ENCODE measurements around the gene HGF.
"Not testable (repeated sequence)": the region's sequence is repeated elsewhere in the genome, so short reads cannot be mapped to it uniquely, and the experiment has no call there.

Gene HGF

GRCh38 chr7:81776161-81776560 is 6.3 kb upstream of the HGF start:
- no peak for DNase-seq (ENCODE audit: low read depth)

GRCh38 chr7:81775560-81775959 is 5.7 kb upstream of the HGF start:
- no peak for DNase-seq (ENCODE audit: low read depth)

DNA sequence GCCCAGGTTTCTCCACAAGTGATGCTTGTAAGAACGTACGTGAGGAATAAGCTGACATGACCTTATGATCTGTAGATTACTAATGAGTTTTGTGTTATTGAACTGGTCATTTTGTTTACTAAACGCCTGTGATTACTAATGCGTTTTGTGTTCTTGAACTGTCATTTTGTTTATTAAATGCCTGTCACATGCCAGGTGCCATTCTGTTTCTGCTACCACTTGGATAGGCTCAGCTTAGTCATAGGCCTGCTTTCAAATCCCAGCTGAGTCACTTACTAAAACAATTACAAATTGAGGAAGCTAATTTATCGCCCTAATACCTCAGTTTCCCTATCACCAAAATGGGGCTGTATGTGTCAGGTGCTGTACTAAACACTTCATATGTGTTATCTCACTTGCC is 4.7 kb upstream of the HGF start:
- no peak for DNase-seq (ENCODE audit: low read depth)

- DNase-seq (ENCODE audit: low read depth) = no peak
These were observed 929 bp upstream of the HGF start for GRCh38 chr7:81770728-81771223.

GRCh38 chr7:81768951-81769778 is 682 bp downstream of the HGF start:
- DNase-seq (ENCODE audit: low read depth) = no peak

DNA sequence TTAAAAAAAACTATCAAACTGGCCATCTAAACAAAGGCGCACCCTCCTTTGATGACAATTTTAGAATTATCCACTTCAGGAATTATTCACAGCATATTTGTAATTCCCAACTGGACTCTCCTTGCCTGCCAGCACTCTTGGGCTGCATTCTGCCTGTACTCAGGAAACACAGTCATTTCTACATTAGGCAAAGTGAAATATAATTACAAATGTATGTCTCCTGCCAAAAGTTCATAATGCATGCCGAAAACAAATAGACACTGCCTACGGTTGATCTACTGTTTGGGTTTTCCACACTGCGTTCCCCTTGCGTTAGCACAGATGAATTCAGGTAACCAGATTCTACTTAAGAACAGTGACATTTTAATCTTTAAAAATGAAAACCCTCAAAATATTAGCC is 1.9 kb downstream of the HGF start:
- DNase-seq (ENCODE audit: low read depth) = no peak

DNA sequence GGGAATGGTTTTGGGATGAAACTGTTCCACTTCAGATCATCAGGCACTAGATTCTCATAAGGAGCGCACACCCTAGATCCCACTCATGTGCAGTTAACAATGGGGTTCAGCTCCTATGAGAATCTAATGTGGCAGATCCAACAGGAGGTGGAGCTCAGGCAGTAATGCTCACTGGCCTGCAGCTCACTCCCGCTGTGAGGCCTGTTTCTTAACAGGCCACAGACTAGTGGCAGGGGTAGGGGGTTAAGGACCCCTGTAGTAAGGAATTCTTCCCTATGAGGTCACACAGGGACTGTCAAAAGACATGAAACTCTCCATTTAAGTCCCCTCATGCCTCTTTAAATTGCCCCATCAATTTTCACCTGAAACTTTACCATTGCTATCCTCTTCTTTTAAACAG is 8.0 kb downstream of the HGF start:
- DNase-seq (ENCODE audit: low read depth) = no peak

GRCh38 chr7:81761031-81761430 is 8.8 kb downstream of the HGF start:
- DNase-seq (ENCODE audit: low read depth) = no peak

- no peak for DNase-seq (ENCODE audit: low read depth)
These were observed 14.7 kb downstream of the HGF start for GRCh38 chr7:81754918-81755696.

DNA sequence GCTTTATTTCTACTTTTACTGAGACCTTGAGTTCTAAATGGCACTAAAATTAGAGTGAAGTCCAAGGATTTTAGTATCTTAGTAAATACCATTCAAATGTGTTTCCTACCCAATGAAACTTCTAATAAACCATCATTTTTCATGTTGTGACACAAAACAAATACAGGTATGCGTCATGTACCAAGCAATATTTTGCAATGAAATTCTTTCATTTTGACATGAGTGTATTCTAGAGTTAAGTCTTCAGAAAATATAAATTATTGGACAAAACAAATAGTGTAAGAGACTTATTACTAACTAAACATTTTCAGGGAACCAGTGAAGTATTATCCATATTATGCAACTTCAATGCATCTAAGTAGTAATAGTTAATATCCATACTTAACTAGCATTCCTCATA is 16.5 kb downstream of the HGF start:
- DNase-seq (ENCODE audit: low read depth) = no peak

- no peak for DNase-seq (ENCODE audit: low read depth)
These were observed 17.5 kb downstream of the HGF start for GRCh38 chr7:81752318-81752714.

DNA sequence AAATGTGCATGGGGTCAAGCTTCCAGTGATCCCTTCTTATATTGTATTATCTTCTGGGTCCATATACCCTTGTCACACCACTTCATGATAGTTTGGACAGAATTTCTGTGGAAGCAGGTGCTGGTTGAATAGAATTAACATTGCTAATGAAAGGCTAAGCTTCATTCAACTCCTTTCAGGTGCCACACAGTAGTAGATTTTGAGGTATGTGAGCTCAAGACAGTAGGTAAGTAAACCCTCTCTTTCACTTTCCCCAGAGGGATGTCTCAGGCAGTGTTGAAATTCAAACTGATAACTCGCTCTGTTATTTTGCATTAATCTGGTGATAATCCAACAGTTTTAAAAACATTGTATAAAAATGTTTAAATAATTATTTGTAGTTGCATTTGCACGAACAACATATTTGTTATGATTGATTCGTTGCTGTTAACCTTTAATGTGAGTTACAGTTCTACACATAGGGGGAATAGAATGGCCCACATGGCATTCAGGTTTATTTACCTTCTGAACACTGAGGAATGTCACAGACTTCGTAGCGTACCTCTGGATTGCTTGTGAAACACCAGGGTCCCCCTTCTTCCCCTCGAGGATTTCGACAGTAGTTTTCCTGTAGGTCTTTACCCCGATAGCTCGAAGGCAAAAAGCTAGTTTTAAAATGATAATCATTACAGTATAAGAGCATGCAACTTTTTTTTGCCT is 18.1 kb downstream of the HGF start:
- no peak for DNase-seq (ENCODE audit: low read depth)

GRCh38 chr7:81745637-81746036 is 24.2 kb downstream of the HGF start:
- DNase-seq (ENCODE audit: low read depth) = no peak

GRCh38 chr7:81744389-81744788 is 25.5 kb downstream of the HGF start:
- no peak for DNase-seq (ENCODE audit: low read depth)

GRCh38 chr7:81743665-81744064 is 26.2 kb downstream of the HGF start:
- DNase-seq (ENCODE audit: low read depth) = no peak

GRCh38 chr7:81743201-81743600 is 26.6 kb downstream of the HGF start:
- no peak for DNase-seq (ENCODE audit: low read depth)

DNA sequence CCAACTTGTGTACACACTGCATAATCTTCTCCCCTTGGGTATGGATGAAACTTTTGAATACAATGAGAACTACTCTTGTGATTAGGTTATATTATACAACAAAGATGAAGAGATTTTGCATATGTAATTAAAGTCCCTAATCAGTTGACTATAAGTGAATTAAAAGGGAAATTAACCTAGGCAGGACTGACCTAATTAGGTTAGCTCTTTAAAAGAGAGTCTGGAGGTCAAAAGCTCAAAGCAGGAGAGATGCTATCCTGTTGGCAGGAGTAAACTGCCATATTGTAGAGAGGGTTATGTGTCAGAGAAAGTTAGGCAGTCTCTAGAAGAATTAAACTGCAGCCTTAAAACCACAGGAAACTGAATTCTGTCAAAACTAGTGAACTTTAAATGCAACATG is 29.4 kb downstream of the HGF start:
- DNase-seq (ENCODE audit: low read depth) = no peak

- DNase-seq (ENCODE audit: low read depth) = no peak
These were observed 33.8 kb downstream of the HGF start for GRCh38 chr7:81736091-81736490.

GRCh38 chr7:81725812-81726127 is 44.1 kb downstream of the HGF start:
- no peak for DNase-seq (ENCODE audit: low read depth)

GRCh38 chr7:81725003-81725811 is 44.6 kb downstream of the HGF start:
- DNase-seq (ENCODE audit: low read depth) = no peak

DNA sequence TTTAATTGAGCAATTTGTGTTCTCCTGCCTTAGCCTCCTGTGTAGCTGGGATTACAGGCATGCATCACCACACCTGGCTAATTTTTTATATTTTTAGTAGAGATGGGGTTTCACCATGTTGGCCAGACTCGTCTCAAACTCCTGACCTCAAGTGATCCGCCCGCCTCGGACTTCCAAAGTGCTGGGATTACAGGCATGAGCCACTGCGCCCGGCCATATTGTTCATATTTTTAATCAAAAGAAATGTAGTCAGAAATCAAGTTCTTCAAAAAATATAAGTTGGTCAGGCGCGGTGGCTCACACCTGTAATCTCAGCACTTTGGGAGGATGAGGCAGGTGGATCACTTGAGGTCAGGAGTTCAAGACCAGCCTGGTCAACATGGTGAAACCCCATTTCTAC is 47.6 kb downstream of the HGF start:
- not testable (repeated sequence) for DNase-seq (ENCODE audit: low read depth)

- no peak for DNase-seq (ENCODE audit: low read depth)
These were observed 48.4 kb downstream of the HGF start for GRCh38 chr7:81721437-81721836.

All from stimulated activated CD4-positive, alpha-beta T cell treated with anti-CD3 and anti-CD28 coated beads, Interleukin-2, amount 100 ng/mL, for 4 hours (primary cell).